ENCODE measurements around the gene SIGLEC9. TPM values are rescaled to one million over a fixed set of nuclear protein-coding genes. Genes with fewer than 3 reads are reported as not detected.

Gene SIGLEC9
- total and polyA plus RNA-seq, 10 of the 15 experiments (the other 5 are each of a cell fraction or from before 2014, with no cell fraction given): 0.10 TPM; not detected in 9

GRCh38 chr19:51161266-51161665 lies 36.6 kb downstream of the SIGLEC9 start:
- no peak; the same call in 1 of the 2 replicates for TF ChIP-seq ATF7 (IDR thresholded peaks at IDR 0.05; ENCODE audit: low read depth)
- no peak for TF ChIP-seq FOXK2 (IDR thresholded peaks at IDR 0.05)
- TF ChIP-seq, protein P1, sequence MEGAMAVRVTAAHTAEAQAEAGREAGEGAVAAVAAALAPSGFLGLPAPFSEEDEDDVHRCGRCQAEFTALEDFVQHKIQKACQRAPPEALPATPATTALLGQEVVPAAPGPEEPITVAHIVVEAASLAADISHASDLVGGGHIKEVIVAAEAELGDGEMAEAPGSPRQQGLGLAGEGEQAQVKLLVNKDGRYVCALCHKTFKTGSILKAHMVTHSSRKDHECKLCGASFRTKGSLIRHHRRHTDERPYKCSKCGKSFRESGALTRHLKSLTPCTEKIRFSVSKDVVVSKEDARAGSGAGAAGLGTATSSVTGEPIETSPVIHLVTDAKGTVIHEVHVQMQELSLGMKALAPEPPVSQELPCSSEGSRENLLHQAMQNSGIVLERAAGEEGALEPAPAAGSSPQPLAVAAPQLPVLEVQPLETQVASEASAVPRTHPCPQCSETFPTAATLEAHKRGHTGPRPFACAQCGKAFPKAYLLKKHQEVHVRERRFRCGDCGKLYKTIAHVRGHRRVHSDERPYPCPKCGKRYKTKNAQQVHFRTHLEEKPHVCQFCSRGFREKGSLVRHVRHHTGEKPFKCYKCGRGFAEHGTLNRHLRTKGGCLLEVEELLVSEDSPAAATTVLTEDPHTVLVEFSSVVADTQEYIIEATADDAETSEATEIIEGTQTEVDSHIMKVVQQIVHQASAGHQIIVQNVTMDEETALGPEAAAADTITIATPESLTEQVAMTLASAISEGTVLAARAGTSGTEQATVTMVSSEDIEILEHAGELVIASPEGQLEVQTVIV (IDR thresholded peaks at IDR 0.05; ENCODE audit: borderline replicate concordance, partially characterized antibody): no peak
- TF ChIP-seq NBN (IDR thresholded peaks at IDR 0.05): no peak
- no peak for TF ChIP-seq STAT3 (IDR thresholded peaks at IDR 0.05; ENCODE audit: low read depth, low read length)
- no peak for TF ChIP-seq DPF2 (IDR thresholded peaks at IDR 0.05)
- TF ChIP-seq SMAD5 (IDR thresholded peaks at IDR 0.05; ENCODE audit: low read depth): no peak
- TF ChIP-seq CREB1 (IDR thresholded peaks at IDR 0.05; ENCODE audit: low read depth): peak; percentile 44; the same call in 1 of the 2 replicates
- no peak for TF ChIP-seq TBL1XR1 (IDR thresholded peaks at IDR 0.05; ENCODE audit: low read depth, low read length)
- no peak for TF ChIP-seq ZZZ3 (IDR thresholded peaks at IDR 0.05; ENCODE audit: control insufficient read depth, insufficient read length, low read depth)
- peak; percentile 23; the same call in 1 of the 2 replicates for TF ChIP-seq RUNX3 (IDR thresholded peaks at IDR 0.05; ENCODE audit: low read length)
- Histone ChIP-seq H3K9ac (ENCODE audit: control insufficient read depth, insufficient read depth, low read length) (no peak overlapping the region), H3K4me2 (ENCODE audit: control insufficient read depth, insufficient read depth) (no peak overlapping the region), H4K20me1 (ENCODE audit: control insufficient read depth, insufficient read depth) (no peaks in the 10 kb centered on the region; the same call in 1 of the 2 replicates), H3K36me3 (ENCODE audit: control insufficient read depth in 2 of 2, insufficient read depth in 2 of 2, low read length in 1 of 2) (no peaks in the 10 kb centered on the region), H3K4me3 (no peak overlapping the region), H3K9me3 (replicated peaks; ENCODE audit: control insufficient read depth, insufficient read depth, low read length) (no peaks in the 10 kb centered on the region), H3K27me3 (replicated peaks in 1 of 2; ENCODE audit: control insufficient read depth in 2 of 2, insufficient read depth in 2 of 2, low read length in 1 of 2) (no peaks in the 10 kb centered on the region), H3K27ac (ENCODE audit: control insufficient read depth, insufficient read depth) (no peak overlapping the region), H3K79me2 (ENCODE audit: control insufficient read depth, insufficient read depth, low read length) (no peaks in the 10 kb centered on the region), H2AFZ (ENCODE audit: control insufficient read depth, low read depth, low read length) (no peak overlapping the region), H3K4me1 (ENCODE audit: control insufficient read depth, insufficient read depth, low read length) (peaks cover 10% of the 10 kb centered on the region)
- intact Hi-C loops (cut with micrococcal nuclease; ENCODE audit: unreplicated experiment): no loop called here
- WGBS (ENCODE audit: insufficient coverage, insufficient replicate concordance, low lambda C conversion rate, missing lambda C conversion rate): 0% methylated on average over 1 of the region's 1 CpG
- SMC1A ChIA-PET (ENCODE audit: uncharacterized antibody, unreplicated experiment): interaction anchor here (1.4 kb wide), 1 partner anchor 50 kb away, joined by 3 read pairs; no protein-coding TSS in a partner anchor
- CTCF ChIA-PET: interaction anchor here (0.9 to 10.1 kb wide), 2 partner anchors 8 to 98 kb away, joined by 3 to 121 read pairs; no protein-coding TSS in a partner anchor
- POLR2A ChIA-PET: no interaction called here
- RAD21 ChIA-PET (ENCODE audit: unreplicated experiment): interaction anchor here (0.7 to 2.2 kb wide), 2 partner anchors 96 to 99 kb away, joined by 3 to 5 read pairs; no protein-coding TSS in a partner anchor
- FAIRE-seq (no peak), DNase-seq (ENCODE audit: low read depth, low spot score) (no peak), ATAC-seq (no peak)
- BruUV-seq (replicated peaks): no TSS peak
- in situ Hi-C loops (cut with MboI): no loop called here
